Osteoblast (primary cell): ENCODE data around the gene JAZF1. TPM values are rescaled to one million over a fixed set of nuclear protein-coding genes. Genes with fewer than 3 reads are reported as not detected.

Experiments
- DNase-seq: peaks from one replicate; pipeline ENCODE4 v3.0.0; 2011; ENCODE audit warnings: low spot score, mixed read lengths; ENCODE audit not compliant: insufficient read length; ENCODE audit errors: missing footprints
- H2AFZ ChIP-seq: 2 replicates; pipeline ENCODE4 v1.6.0; 2011; ENCODE audit warnings: mild to moderate bottlenecking, low read length
- H3K27ac ChIP-seq: 2 replicates; pipeline ENCODE4 v1.5.1; 2011; ENCODE audit warnings: mild to moderate bottlenecking, low read depth, low read length, moderate library complexity
- H3K27me3 ChIP-seq: 2 replicates; pipeline ENCODE4 v1.6.0; 2012; ENCODE audit warnings: mild to moderate bottlenecking, control low read depth, inconsistent platforms, low read length, moderate library complexity; ENCODE audit not compliant: insufficient read depth
- H3K36me3 ChIP-seq: 2 replicates; pipeline ENCODE4 v1.5.1; 2011; ENCODE audit warnings: mild to moderate bottlenecking, low read length, control low read depth, moderate library complexity; ENCODE audit not compliant: insufficient read depth
- H3K4me1 ChIP-seq: 2 replicates; pipeline ENCODE4 v1.5.1; 2011; ENCODE audit warnings: mild to moderate bottlenecking, low read length, control low read depth, moderate library complexity; ENCODE audit not compliant: insufficient read depth
- H3K4me2 ChIP-seq: 2 replicates; pipeline ENCODE4 v1.6.0; 2011; ENCODE audit warnings: mild to moderate bottlenecking, low read length; ENCODE audit not compliant: insufficient read depth
- H3K4me3 ChIP-seq: fragments of 200-600 bp; sonication (generic); 3 replicates; pipeline ENCODE4 v1.5.1; 2012; ENCODE audit warnings: mild to moderate bottlenecking, low read length, inconsistent platforms; ENCODE audit not compliant: insufficient read depth
- H3K79me2 ChIP-seq: 2 replicates; pipeline ENCODE4 v1.6.0; 2012; ENCODE audit warnings: mild to moderate bottlenecking, low read length, control low read depth, inconsistent platforms; ENCODE audit not compliant: insufficient read depth
- H3K9me3 ChIP-seq: 2 replicates; pipeline ENCODE4 v1.5.1; 2011; ENCODE audit warnings: low read depth, low read length, control low read depth
- H4K20me1 ChIP-seq: 2 replicates; pipeline ENCODE4 v1.6.0; 2012; ENCODE audit warnings: mild to moderate bottlenecking, low read length, control low read depth; ENCODE audit not compliant: insufficient read depth
- total RNA-seq: library from RNA; depleted of rRNA; stranded (reverse); fragments of >200 nt; gene quantifications from 2 replicates; pipeline ENCODE4 v1.2.3, GENCODE V29; 2012
- TF ChIP-seq, protein P1 (sequence below): IDR thresholded peaks from 2 replicates; pipeline ENCODE4 v1.5.1; 2011; ENCODE audit warnings: mild to moderate bottlenecking, low read depth, low read length, moderate library complexity; ENCODE audit errors: extremely low read depth

JAZF1 gene
- total RNA-seq, 1 donor: 15.9 TPM

DNA sequence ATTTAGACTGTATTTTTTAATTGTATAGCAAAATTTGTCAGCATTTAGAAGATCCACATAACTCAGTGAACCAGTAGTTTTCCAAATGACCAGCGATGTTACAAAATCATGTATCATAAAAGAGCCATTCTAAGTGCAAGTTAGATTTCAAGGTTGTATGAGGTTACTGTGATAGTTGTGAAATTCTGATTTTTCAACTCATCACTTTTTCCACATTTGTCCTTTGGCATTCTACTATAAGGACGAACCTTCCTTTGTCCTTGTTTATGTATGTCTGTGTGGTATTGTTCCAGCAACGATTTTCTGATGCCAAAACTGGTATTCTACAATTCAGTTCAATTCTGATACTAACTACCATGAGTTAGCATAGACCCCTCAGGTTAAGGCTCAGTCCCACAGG, 376.5 kb downstream of the JAZF1 start:
- Histone ChIP-seq H3K79me2 (peaks cover 3% of the 10 kb centered on the region), H4K20me1 (no peaks in the 10 kb centered on the region), H2AFZ (no peak overlapping the region), H3K27me3 (no peaks in the 10 kb centered on the region), H3K27ac (no peak overlapping the region), H3K4me3 (no peak overlapping the region), H3K36me3 (no peaks in the 10 kb centered on the region), H3K9me3 (no peaks in the 10 kb centered on the region), H3K4me1 (peaks cover 17% of the 10 kb centered on the region), H3K4me2 (no peak overlapping the region)
- TF ChIP-seq, protein P1, sequence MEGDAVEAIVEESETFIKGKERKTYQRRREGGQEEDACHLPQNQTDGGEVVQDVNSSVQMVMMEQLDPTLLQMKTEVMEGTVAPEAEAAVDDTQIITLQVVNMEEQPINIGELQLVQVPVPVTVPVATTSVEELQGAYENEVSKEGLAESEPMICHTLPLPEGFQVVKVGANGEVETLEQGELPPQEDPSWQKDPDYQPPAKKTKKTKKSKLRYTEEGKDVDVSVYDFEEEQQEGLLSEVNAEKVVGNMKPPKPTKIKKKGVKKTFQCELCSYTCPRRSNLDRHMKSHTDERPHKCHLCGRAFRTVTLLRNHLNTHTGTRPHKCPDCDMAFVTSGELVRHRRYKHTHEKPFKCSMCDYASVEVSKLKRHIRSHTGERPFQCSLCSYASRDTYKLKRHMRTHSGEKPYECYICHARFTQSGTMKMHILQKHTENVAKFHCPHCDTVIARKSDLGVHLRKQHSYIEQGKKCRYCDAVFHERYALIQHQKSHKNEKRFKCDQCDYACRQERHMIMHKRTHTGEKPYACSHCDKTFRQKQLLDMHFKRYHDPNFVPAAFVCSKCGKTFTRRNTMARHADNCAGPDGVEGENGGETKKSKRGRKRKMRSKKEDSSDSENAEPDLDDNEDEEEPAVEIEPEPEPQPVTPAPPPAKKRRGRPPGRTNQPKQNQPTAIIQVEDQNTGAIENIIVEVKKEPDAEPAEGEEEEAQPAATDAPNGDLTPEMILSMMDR: no peak
- no peak for DNase-seq

DNA sequence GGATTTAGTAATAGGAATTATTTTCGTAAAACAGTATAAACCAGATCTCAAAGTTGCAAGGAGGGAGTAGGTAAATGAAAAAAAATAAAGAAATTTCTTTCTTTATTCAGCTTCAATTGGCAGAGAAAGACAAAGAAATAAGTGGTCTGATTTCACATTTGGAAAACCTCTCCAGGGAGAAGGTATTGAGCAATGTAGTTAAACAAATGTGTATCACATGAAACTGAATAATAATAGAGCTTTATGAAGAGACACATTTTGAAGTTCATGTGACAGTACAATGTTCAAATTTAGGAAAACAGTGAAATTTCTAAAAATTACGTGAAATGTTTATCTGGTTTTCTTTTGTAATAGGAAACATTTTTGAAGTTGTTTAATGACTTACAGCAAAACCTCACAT, 377.6 kb downstream of the JAZF1 start:
- Histone ChIP-seq H3K4me2 (no peak overlapping the region), H3K9me3 (no peaks in the 10 kb centered on the region), H3K79me2 (peaks cover 3% of the 10 kb centered on the region), H2AFZ (no peak overlapping the region), H3K4me3 (no peak overlapping the region), H3K4me1 (peaks cover 11% of the 10 kb centered on the region), H3K27ac (peak overlapping the region; percentile 14), H3K36me3 (no peaks in the 10 kb centered on the region), H3K27me3 (no peaks in the 10 kb centered on the region), H4K20me1 (no peaks in the 10 kb centered on the region)
- DNase-seq: no peak
- TF ChIP-seq, protein P1: no peak

DNA sequence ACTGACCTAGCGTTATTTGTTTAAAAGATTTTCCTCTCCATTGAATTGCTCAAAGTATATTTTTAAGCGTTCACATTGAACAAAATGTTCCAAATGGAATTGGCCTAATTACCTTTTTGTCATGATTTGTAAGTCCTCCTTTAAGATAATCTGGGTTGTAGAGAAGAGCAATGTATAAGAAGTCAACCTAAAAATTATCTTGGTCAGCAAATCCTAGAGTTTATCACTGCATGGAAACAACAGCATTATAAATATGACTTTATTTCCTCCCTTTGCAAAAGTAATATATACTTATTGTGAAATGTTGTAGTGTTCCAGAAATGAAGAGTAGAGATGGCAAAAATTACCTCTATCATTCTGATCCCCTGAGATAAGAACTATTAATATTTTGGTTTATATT, 381.4 kb downstream of the JAZF1 start:
- TF ChIP-seq, protein P1: no peak
- no peaks in the 10 kb centered on the region for H3K9me3 ChIP-seq
- no peak overlapping the region for H3K4me3 ChIP-seq
- no peaks in the 10 kb centered on the region for H3K27me3 ChIP-seq
- peaks cover under 1% of the 10 kb centered on the region for H3K79me2 ChIP-seq
- no peak overlapping the region for H3K27ac ChIP-seq
- H3K4me1 ChIP-seq: peaks cover 9% of the 10 kb centered on the region
- H2AFZ ChIP-seq: no peak overlapping the region
- no peak for DNase-seq
- H3K36me3 ChIP-seq: peaks cover 11% of the 10 kb centered on the region
- no peaks in the 10 kb centered on the region for H4K20me1 ChIP-seq
- H3K4me2 ChIP-seq: no peak overlapping the region

DNA sequence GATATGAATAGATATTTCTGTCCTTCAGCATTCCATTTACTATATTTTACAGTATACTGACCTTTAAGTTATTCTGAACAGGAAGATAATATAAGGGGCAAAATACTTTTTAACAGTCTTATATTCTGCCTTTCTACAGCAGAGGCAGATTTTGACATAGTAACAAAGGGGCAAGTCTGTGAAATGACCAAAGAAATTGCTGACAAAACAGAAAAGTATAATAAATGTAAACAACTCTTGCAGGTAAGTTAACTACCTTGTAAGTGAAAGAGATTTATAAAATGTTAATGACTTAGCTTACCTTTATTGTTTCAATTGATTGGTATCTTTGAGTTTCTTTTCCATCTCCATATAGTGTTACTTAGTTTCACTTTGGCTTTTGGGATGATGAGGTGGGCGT, 384.6 kb downstream of the JAZF1 start:
- no peaks in the 10 kb centered on the region for H3K4me1 ChIP-seq
- no peaks in the 10 kb centered on the region for H3K9me3 ChIP-seq
- no peak overlapping the region for H2AFZ ChIP-seq
- H4K20me1 ChIP-seq: no peaks in the 10 kb centered on the region
- no peak overlapping the region for H3K4me3 ChIP-seq
- DNase-seq: no peak
- peaks cover 30% of the 10 kb centered on the region for H3K36me3 ChIP-seq
- H3K27me3 ChIP-seq: no peaks in the 10 kb centered on the region
- no peak overlapping the region for H3K4me2 ChIP-seq
- no peaks in the 10 kb centered on the region for H3K79me2 ChIP-seq
- H3K27ac ChIP-seq: no peak overlapping the region
- TF ChIP-seq, protein P1: no peak
